ENCODE data around the gene CDCA7L. TPM values are rescaled to one million over a fixed set of nuclear protein-coding genes. Genes with fewer than 3 reads are reported as not detected.

Gene CDCA7L
- total RNA-seq, 6 donors from 2014 or later, result 30.5 to 63.6 (median 39.1) TPM

- Histone ChIP-seq H3K9me3 (no peaks in the 10 kb centered on the region), H3K4me1 (no peaks in the 10 kb centered on the region), H3K27me3 (no peaks in the 10 kb centered on the region), H3K27ac (no peak overlapping the region), H3K36me3 (peaks cover 0 to 4% (median 0%) of the 10 kb centered on the region in 4 donors), H3K4me3 (no peak overlapping the region)
- no peak for ATAC-seq (ENCODE audit: low FRiP score in 2 of 2)
- DNase-seq, result no peak
- 56 to 63% methylated on average over 3 of the region's 3 CpGs for WGBS, 2 donors
- TF ChIP-seq POLR2AphosphoS5 (IDR thresholded peaks at IDR 0.05) (no peak), POLR2A (IDR thresholded peaks at IDR 0.05) (no peak), EP300 (IDR thresholded peaks at IDR 0.05) (no peak)
- TF ChIP-seq, protein P1, sequence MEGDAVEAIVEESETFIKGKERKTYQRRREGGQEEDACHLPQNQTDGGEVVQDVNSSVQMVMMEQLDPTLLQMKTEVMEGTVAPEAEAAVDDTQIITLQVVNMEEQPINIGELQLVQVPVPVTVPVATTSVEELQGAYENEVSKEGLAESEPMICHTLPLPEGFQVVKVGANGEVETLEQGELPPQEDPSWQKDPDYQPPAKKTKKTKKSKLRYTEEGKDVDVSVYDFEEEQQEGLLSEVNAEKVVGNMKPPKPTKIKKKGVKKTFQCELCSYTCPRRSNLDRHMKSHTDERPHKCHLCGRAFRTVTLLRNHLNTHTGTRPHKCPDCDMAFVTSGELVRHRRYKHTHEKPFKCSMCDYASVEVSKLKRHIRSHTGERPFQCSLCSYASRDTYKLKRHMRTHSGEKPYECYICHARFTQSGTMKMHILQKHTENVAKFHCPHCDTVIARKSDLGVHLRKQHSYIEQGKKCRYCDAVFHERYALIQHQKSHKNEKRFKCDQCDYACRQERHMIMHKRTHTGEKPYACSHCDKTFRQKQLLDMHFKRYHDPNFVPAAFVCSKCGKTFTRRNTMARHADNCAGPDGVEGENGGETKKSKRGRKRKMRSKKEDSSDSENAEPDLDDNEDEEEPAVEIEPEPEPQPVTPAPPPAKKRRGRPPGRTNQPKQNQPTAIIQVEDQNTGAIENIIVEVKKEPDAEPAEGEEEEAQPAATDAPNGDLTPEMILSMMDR (IDR thresholded peaks at IDR 0.05), result no peak
Measured at GRCh38 chr7:21920936-21921335, 24.8 kb downstream of the CDCA7L start.

DNA sequence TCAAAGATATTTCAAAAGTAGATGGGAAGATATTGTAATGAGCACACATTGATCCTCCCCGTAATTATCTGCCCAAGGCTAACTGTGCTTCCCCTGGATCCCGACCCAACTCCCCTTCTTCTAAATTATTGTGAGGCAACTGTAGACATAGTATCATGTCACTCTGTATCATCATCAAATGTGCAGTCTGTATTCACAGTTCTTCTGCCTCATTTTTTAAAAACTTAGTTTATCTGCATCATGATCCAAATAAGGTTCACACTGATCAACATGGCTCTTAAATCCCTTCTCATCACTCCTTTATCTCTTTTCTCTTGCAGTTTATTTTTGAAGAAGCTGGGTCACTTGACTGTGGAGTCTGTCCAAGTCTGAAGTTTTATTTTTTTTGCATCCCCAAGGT, 27.5 kb downstream of the CDCA7L start:
- TF ChIP-seq EP300 (IDR thresholded peaks at IDR 0.05), result no peak
- no peak for TF ChIP-seq POLR2AphosphoS5 (IDR thresholded peaks at IDR 0.05)
- TF ChIP-seq POLR2A (IDR thresholded peaks at IDR 0.05), result no peak
- ATAC-seq (ENCODE audit: low FRiP score in 2 of 2), result no peak
- DNase-seq, result no peak
- no peaks in the 10 kb centered on the region for H3K9me3 ChIP-seq
- 94 to 97% methylated on average over 2 of the region's 2 CpGs for WGBS, 2 donors
- H3K27ac ChIP-seq, result no peak overlapping the region
- H3K4me3 ChIP-seq, result no peak overlapping the region
- no peaks in the 10 kb centered on the region for H3K4me1 ChIP-seq
- H3K27me3 ChIP-seq, result no peaks in the 10 kb centered on the region
- peaks cover 0 to 23% (median 9%) of the 10 kb centered on the region in 4 donors for H3K36me3 ChIP-seq

- Histone ChIP-seq H3K27ac (no peak overlapping the region), H3K27me3 (no peaks in the 10 kb centered on the region), H3K9me3 (no peaks in the 10 kb centered on the region), H3K36me3 (peaks cover 0 to 23% (median 10%) of the 10 kb centered on the region in 4 donors), H3K4me3 (no peak overlapping the region), H3K4me1 (no peaks in the 10 kb centered on the region)
- DNase-seq (no peak), ATAC-seq (ENCODE audit: low FRiP score in 2 of 2) (no peak)
- WGBS, 2 donors, result 93 to 95% methylated on average over 5 of the region's 5 CpGs
- TF ChIP-seq POLR2AphosphoS5 (IDR thresholded peaks at IDR 0.05) (no peak), EP300 (IDR thresholded peaks at IDR 0.05) (no peak), POLR2A (IDR thresholded peaks at IDR 0.05) (no peak)
- TF ChIP-seq, protein P1 (IDR thresholded peaks at IDR 0.05), result no peak
Measured at GRCh38 chr7:21916629-21917028, 29.1 kb downstream of the CDCA7L start.

- TF ChIP-seq POLR2AphosphoS5 (IDR thresholded peaks at IDR 0.05), result no peak
- TF ChIP-seq EP300 (IDR thresholded peaks at IDR 0.05), result no peak
- TF ChIP-seq POLR2A (IDR thresholded peaks at IDR 0.05), result no peak
- TF ChIP-seq, protein P1 (IDR thresholded peaks at IDR 0.05), result no peak
- ATAC-seq (ENCODE audit: low FRiP score in 2 of 2), result no peak
- H3K9me3 ChIP-seq, result no peaks in the 10 kb centered on the region
Measured at GRCh38 chr7:21916176-21916575, 29.5 kb downstream of the CDCA7L start.

GRCh38 chr7:21915140-21915539, 30.6 kb downstream of the CDCA7L start:
- WGBS, 2 donors, result 83 to 98% methylated on average over 3 of the region's 3 CpGs
- Histone ChIP-seq H3K27ac (no peak overlapping the region), H3K27me3 (no peaks in the 10 kb centered on the region), H3K9me3 (no peaks in the 10 kb centered on the region), H3K4me3 (no peak overlapping the region), H3K36me3 (peaks cover 0 to 23% (median 11%) of the 10 kb centered on the region in 4 donors), H3K4me1 (no peaks in the 10 kb centered on the region)
- TF ChIP-seq POLR2A (IDR thresholded peaks at IDR 0.05) (no peak), EP300 (IDR thresholded peaks at IDR 0.05) (no peak), POLR2AphosphoS5 (IDR thresholded peaks at IDR 0.05) (no peak)
- TF ChIP-seq, protein P1 (IDR thresholded peaks at IDR 0.05), result no peak
- no peak for ATAC-seq (ENCODE audit: low FRiP score in 2 of 2)
- DNase-seq, result no peak

More at GRCh38 chr7:21916176-21916575, 29.5 kb downstream of the CDCA7L start:
- peaks cover 0 to 23% (median 11%) of the 10 kb centered on the region in 4 donors for H3K36me3 ChIP-seq
- H3K4me1 ChIP-seq, result no peaks in the 10 kb centered on the region
- no peaks in the 10 kb centered on the region for H3K27me3 ChIP-seq
- 94 to 95% methylated on average over 7 of the region's 7 CpGs for WGBS, 2 donors
- H3K27ac ChIP-seq, result no peak overlapping the region
- no peak overlapping the region for H3K4me3 ChIP-seq
- DNase-seq, result no peak
